K562 (cell line): Measurements from ENCODE around the gene LAMB3. TPM values are rescaled to one million over a fixed set of nuclear protein-coding genes. Genes with fewer than 3 reads are reported as not detected.

Source experiments
- ATAC-seq: fragments of 200-7000 bp; cut with Tn5 transposase; 3 replicates; pipeline ENCODE4 v1.9.1; 2020; ENCODE audit warnings: moderate library complexity
- BruUV-seq: library from RNA; stranded (reverse); fragments of 400-500 nt; replicated peaks from 2 replicates; lab custom pipeline; 2021; lab: Mats Ljungman, UMichigan
- CTCF ChIA-PET: fragments of 300-600 bp; formaldehyde crosslinking; extraction: SDS; loops from one replicate; lab custom pipeline; 2021; ENCODE audit warnings: low intra/inter-chr PET ratio; lab: Yijun Ruan, JAX
- POLR2A ChIA-PET: fragments of 300-600, 350-650 bp; sonication (Branson Sonifier 250); formaldehyde crosslinking; extraction: SDS; loops from one replicate; lab custom pipeline; 2021; ENCODE audit warnings: antibody characterized with exemption, inconsistent platforms; lab: Yijun Ruan, JAX
- DNase-seq, 4 experiments: peaks; one replicate each; pipeline versions ENCODE4 v3.0.0 to v3.0.0-alpha.2; 2011 to 2018; ENCODE audit warnings: low spot score in 3 of 4, mixed read lengths in 3 of 4; ENCODE audit errors: extremely low read depth in 1 of 4
- FAIRE-seq: peaks from 2 replicates; lab custom pipeline; 2011; peaks lifted over from hg19 to GRCh38; lab: Jason Lieb, UNC
- H2AFZ ChIP-seq: 2 replicates; pipeline ENCODE4 v1.6.0; 2011; ENCODE audit warnings: low read depth, low read length, control low read depth, inconsistent platforms
- H3K27ac ChIP-seq: fragments of 200-600 bp; 3 replicates; pipeline ENCODE4 v1.8.0; 2011; ENCODE audit warnings: low read depth, mild to moderate bottlenecking, control low read depth, inconsistent platforms, low read length, moderate library complexity, mixed read lengths; ENCODE audit errors: extremely low read depth
- H3K27me3 ChIP-seq, 2 experiments: fragments of 300-600 bp in 1 of 2; 2 replicates in 1 of 2; 3 replicates in 1 of 2; pipeline versions ENCODE4 v1.6.0 to v1.8.0; 2011; ENCODE audit warnings: inconsistent platforms in 2 of 2, low read length in 2 of 2, mild to moderate bottlenecking in 1 of 2, mixed read lengths in 1 of 2, moderate library complexity in 1 of 2; ENCODE audit not compliant: control insufficient read depth in 2 of 2, insufficient read depth in 2 of 2
- H3K36me3 ChIP-seq: fragments of 300-600 bp; 3 replicates; pipeline ENCODE4 v1.8.0; 2011; ENCODE audit warnings: mild to moderate bottlenecking, low read length, inconsistent platforms; ENCODE audit not compliant: control insufficient read depth, insufficient read depth
- H3K4me1 ChIP-seq, 2 experiments: fragments of 200-600 bp in 1 of 2; replicated peaks in 1 of 2; 2 replicates in 1 of 2; 3 replicates in 1 of 2; pipeline versions ENCODE4 v1.5.1 to v1.8.0; 2011; ENCODE audit warnings: inconsistent platforms in 2 of 2, low read length in 2 of 2, mild to moderate bottlenecking in 1 of 2, mixed read lengths in 1 of 2, moderate library complexity in 1 of 2; ENCODE audit not compliant: control insufficient read depth in 2 of 2, insufficient read depth in 2 of 2
- H3K4me2 ChIP-seq: 2 replicates; pipeline ENCODE4 v1.6.1; 2011; ENCODE audit warnings: low read length, control low read depth, inconsistent platforms, mixed read lengths; ENCODE audit not compliant: insufficient read depth
- H3K4me3 ChIP-seq: fragments of 200-600 bp; sonication (generic), shearing (Covaris generic); 2 replicates; pipeline ENCODE4 v1.5.1; 2016; ENCODE audit warnings: control low read depth, inconsistent platforms
- H3K79me2 ChIP-seq: fragments of 200-600 bp; 3 replicates; pipeline ENCODE4 v1.8.0; 2011; ENCODE audit warnings: low read length, inconsistent platforms; ENCODE audit not compliant: control insufficient read depth, insufficient read depth
- H3K9ac ChIP-seq, 2 experiments: 2 replicates each; pipeline versions ENCODE4 v1.6.0 to v1.6.1; 2011; ENCODE audit warnings: low read depth in 2 of 2, low read length in 2 of 2, control low read depth in 1 of 2, inconsistent platforms in 1 of 2, mild to moderate bottlenecking in 1 of 2, mixed read lengths in 1 of 2; ENCODE audit not compliant: insufficient read depth in 1 of 2
- H3K9me1 ChIP-seq: one replicate; pipeline ENCODE4 v1.6.0; 2011; ENCODE audit warnings: inconsistent platforms, mild to moderate bottlenecking, low read length, moderate library complexity; ENCODE audit not compliant: control insufficient read depth, insufficient read depth
- H3K9me3 ChIP-seq: replicated peaks from 2 replicates; pipeline ENCODE4 v1.5.1; 2011; ENCODE audit warnings: low read depth, low read length, inconsistent platforms; ENCODE audit not compliant: control insufficient read depth, insufficient read depth
- H4K20me1 ChIP-seq: replicated peaks from 2 replicates; pipeline ENCODE4 v1.6.1; 2011; ENCODE audit warnings: low read length, inconsistent platforms, mixed read lengths; ENCODE audit not compliant: control insufficient read depth, insufficient read depth
- CHD2 ChIP-seq: IDR thresholded peaks from 2 replicates; pipeline ENCODE4 v1.6.1; 2011; ENCODE audit warnings: low read depth, low read length
- GATAD2B ChIP-seq: fragments of 450-650 bp; IDR thresholded peaks from 2 replicates; pipeline ENCODE4 v1.6.1; 2017; ENCODE audit warnings: mild to moderate bottlenecking, borderline replicate concordance
- GTF2A2 ChIP-seq: IDR thresholded peaks from 2 replicates; pipeline ENCODE4 v1.6.1; 2016; ENCODE audit warnings: mild to moderate bottlenecking, missing genetic modification characterization, missing compliant biosample characterization
- NELFE ChIP-seq: IDR thresholded peaks from 2 replicates; pipeline ENCODE4 v1.6.1; 2011; ENCODE audit warnings: mild to moderate bottlenecking; ENCODE audit not compliant: insufficient read depth, insufficient read length
- NFE2 ChIP-seq: IDR thresholded peaks from 2 replicates; pipeline ENCODE4 v1.6.1; 2014; ENCODE audit warnings: antibody characterized with exemption, low read depth
- SRSF1 ChIP-seq: fragments of 200-400 bp; formaldehyde crosslinking; IDR thresholded peaks from 2 replicates; pipeline ENCODE4 v1.6.1; 2017; ENCODE audit warnings: mild to moderate bottlenecking, low read depth, low read length, moderate library complexity
- TBP ChIP-seq: optimal IDR thresholded peaks from 2 replicates; pipeline ENCODE3; 2011; ENCODE audit warnings: low read depth, low read length, improper control_type of control experiment
- TEAD1 ChIP-seq, 2 experiments: fragments of 450-650 bp in 1 of 2; sonication (generic) in 1 of 2; formaldehyde crosslinking; IDR thresholded peaks; 2 replicates each; pipeline versions ENCODE4 v1.4.0 to v1.8.0; 2020 to 2022; ENCODE audit warnings: mild to moderate bottlenecking in 2 of 2, missing genetic modification reagents in 1 of 2
- ZKSCAN3 ChIP-seq: fragments of 250-450 bp; sonication (Bioruptor Pico); IDR thresholded peaks from 2 replicates; pipeline ENCODE4 v1.4.0; 2020
- ZNF174 ChIP-seq: fragments of 250-450 bp; sonication (Bioruptor Pico); IDR thresholded peaks from 2 replicates; pipeline ENCODE4 v1.4.0; 2020; ENCODE audit warnings: mild to moderate bottlenecking
- ZNF586 ChIP-seq: fragments of 450-650 bp; formaldehyde crosslinking; conservative IDR thresholded peaks from 2 replicates; pipeline ENCODE4 v1.4.0; 2020; ENCODE audit warnings: mild to moderate bottlenecking, moderate library complexity
- ZNF785 ChIP-seq: fragments of 250-450 bp; sonication (Bioruptor Pico); IDR thresholded peaks from 2 replicates; pipeline ENCODE4 v1.4.0; 2020; ENCODE audit warnings: mild to moderate bottlenecking
- WGBS: fragments of 100-300 bp; shearing (Covaris generic); methylation state at CpG from one replicate; pipeline ENCODE4 v1.1.6; 2016; ENCODE audit warnings: low coverage, mixed read lengths; ENCODE audit not compliant: insufficient coverage; ENCODE audit errors: missing lambda C conversion rate; 5-methylcytosine and 5-hydroxymethylcytosine counted together
- in situ Hi-C: fragments of 300-500 bp; cut with MboI; formaldehyde crosslinking; loops from 4 replicates; pipeline ENCODE4 v1.15.0; 2018; ENCODE audit warnings: inconsistent platforms, mixed read lengths
- intact Hi-C: fragments of 100-400 bp; cut with micrococcal nuclease; formaldehyde crosslinking; loops from 2 replicates; pipeline ENCODE4 v1.14.2; 2022
- polyA plus RNA-seq, 8 experiments: library from polyadenylated mRNA; depleted of rRNA in 4 of 8; stranded (reverse) in 5 of 8; unstranded in 3 of 8; fragments of >200 nt; fragmentation: Nextera tagmentation in 2 of 8; fragmentation: Illumina TruSeq in 1 of 8; extraction: Ambion mirVana in 2 of 8; extraction: Trizol in 1 of 8; gene quantifications; 2 replicates each; pipeline versions ENCODE4 v1.2.1 to v1.2.3, GENCODE V29; 2011 to 2014; ENCODE audit warnings: inconsistent platforms in 1 of 8, missing spikeins in 1 of 8
- total RNA-seq, 7 experiments: library from RNA; depleted of rRNA in 6 of 7; stranded (reverse); fragments of >200 nt in 6 of 7; fragmentation: Illumina TruSeq in 2 of 7; extraction: Trizol in 2 of 7; gene quantifications; 2 replicates each; pipeline versions ENCODE4 v1.2.1 to v1.2.3, GENCODE V29; 2011 to 2021; ENCODE audit warnings: low replicate concordance in 1 of 7
- TF ChIP-seq, protein P1 (sequence below): IDR thresholded peaks from 2 replicates; pipeline ENCODE4 v1.6.1; 2011; ENCODE audit warnings: borderline replicate concordance, low read depth, mild to moderate bottlenecking, moderate library complexity, low read length; ENCODE audit not compliant: insufficient read depth, poor library complexity, severe bottlenecking
- TF ChIP-seq, protein P2 (sequence below), 3 experiments: IDR thresholded peaks in 2 of 3; conservative IDR thresholded peaks in 1 of 3; 2 replicates each; pipeline ENCODE4 v1.5.1; 2011 to 2012; ENCODE audit warnings: low read length in 3 of 3, mild to moderate bottlenecking in 3 of 3, control low read depth in 2 of 3, improper control_type of control experiment in 1 of 3, inconsistent platforms in 1 of 3, low read depth in 1 of 3, mixed read lengths in 1 of 3, moderate library complexity in 1 of 3; ENCODE audit not compliant: insufficient read depth in 2 of 3
- TF ChIP-seq, protein P3 (sequence below): sonication (generic); formaldehyde crosslinking; IDR thresholded peaks from 2 replicates; pipeline ENCODE4 v1.8.1; 2022; ENCODE audit warnings: missing genetic modification reagents

Gene LAMB3
- total and polyA plus RNA-seq, 9 of the 15 experiments (the other 6 are each of a cell fraction or from before 2014, with no cell fraction given), result 0.08 to 1.3 (median 0.91) TPM

DNA sequence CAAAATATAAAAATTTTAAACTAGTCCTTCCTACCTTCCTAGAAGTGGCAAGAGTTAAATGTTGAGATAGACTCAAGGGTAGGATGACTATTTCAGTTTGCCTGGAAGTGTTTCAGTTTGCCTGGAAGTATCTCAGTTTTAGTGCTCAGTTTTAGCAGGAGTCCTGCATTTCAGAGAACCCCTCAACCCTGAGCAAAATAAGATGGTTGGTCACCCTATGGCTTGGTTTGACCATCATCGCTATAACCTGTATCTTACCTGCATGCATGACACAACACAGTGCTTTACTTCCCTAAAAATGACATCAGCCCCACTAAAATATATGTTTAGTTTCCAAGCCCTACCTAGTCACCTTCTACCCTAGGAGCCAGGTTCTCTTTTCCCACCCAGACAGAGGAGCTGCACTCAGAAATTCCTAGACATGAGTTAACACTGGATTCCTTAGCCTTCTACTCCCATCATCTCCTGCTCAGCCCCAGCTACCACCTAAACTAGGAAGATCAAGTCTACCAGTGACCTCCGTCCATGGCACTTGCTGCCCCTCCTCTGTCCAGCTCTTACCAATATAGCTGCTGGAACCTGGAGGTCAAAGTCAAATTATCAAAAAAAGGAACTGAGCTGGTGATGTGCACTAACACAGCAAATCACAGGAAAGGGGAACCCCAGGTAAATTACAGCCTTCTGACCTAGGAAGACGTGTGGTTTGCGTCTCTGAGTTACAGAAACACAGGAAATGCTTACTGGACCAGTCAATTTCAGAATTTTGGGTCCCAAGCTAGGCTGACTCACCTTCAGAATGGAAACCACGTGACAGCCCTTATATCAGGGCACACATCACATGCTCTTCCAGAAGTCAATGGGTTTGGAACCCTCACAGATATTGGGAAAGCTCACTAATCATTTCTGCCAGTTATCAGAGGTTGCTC lies 20.7 kb upstream of the LAMB3 start:
- POLR2A ChIA-PET, result interaction anchor here (0.6 to 1.6 kb wide), 9 partner anchors 9 to 1092 kb away, joined by 3 to 5 read pairs (median 4); no protein-coding TSS in a partner anchor
- no peaks in the 10 kb centered on the region for H3K36me3 ChIP-seq
- no peak overlapping the region; the same call in 2 of the 3 replicates for H3K27ac ChIP-seq
- 0 out of 2 replicates have a peak overlapping the region, but pooled peaks have one; percentile 0 for H2AFZ ChIP-seq
- intact Hi-C loops, result no loop called here
- no peak for FAIRE-seq
- H3K9ac ChIP-seq, result 0 out of 4 replicates have a peak overlapping the region, but pooled peaks of 1 of the 2 experiments have one; percentile 50
- in situ Hi-C loops, result no loop called here
- DNase-seq, result peak in 1 of 4 experiments; percentile 32
- BruUV-seq, result no TSS peak
- CTCF ChIA-PET, result no interaction called here
- no peaks in the 10 kb centered on the region for H3K9me1 ChIP-seq
- WGBS, result 22% methylated on average over 5 of the region's 5 CpGs
- H4K20me1 ChIP-seq, result no peaks in the 10 kb centered on the region
- H3K4me1 ChIP-seq, result peaks cover 12 to 33% of the 10 kb centered on the region in 2 experiments
- peak overlapping the region; percentile 11; the same call in 1 of the 2 replicates for H3K4me2 ChIP-seq
- H3K4me3 ChIP-seq, result no peak overlapping the region
- H3K9me3 ChIP-seq, result no peaks in the 10 kb centered on the region
- H3K27me3 ChIP-seq, result peaks cover 0 to 15% of the 10 kb centered on the region in 2 experiments; a peak in 2 of 5 replicates
- no peaks in the 10 kb centered on the region; the same call in 2 of the 3 replicates for H3K79me2 ChIP-seq
- 0 out of 3 replicates have a peak, but pooled peaks have one; percentile 4 for ATAC-seq
- TF ChIP-seq SRSF1 (no peak), TBP (no peak), CHD2 (no peak), GTF2A2 (tag) (no peak), NELFE (no peak), ZNF586 (CRISPR knock-in tag) (no peak), GATAD2B (no peak), ZNF785 (CRISPR knock-in tag) (no peak), TEAD1 (CRISPR knock-in tag; IDR thresholded peaks at IDR 0.05) (no peak), NFE2 (0 out of 2 replicates have a peak, but pooled peaks have one; percentile 16), ZKSCAN3 (CRISPR knock-in tag) (no peak), ZNF174 (CRISPR knock-in tag) (no peak)
- TF ChIP-seq, protein P1, sequence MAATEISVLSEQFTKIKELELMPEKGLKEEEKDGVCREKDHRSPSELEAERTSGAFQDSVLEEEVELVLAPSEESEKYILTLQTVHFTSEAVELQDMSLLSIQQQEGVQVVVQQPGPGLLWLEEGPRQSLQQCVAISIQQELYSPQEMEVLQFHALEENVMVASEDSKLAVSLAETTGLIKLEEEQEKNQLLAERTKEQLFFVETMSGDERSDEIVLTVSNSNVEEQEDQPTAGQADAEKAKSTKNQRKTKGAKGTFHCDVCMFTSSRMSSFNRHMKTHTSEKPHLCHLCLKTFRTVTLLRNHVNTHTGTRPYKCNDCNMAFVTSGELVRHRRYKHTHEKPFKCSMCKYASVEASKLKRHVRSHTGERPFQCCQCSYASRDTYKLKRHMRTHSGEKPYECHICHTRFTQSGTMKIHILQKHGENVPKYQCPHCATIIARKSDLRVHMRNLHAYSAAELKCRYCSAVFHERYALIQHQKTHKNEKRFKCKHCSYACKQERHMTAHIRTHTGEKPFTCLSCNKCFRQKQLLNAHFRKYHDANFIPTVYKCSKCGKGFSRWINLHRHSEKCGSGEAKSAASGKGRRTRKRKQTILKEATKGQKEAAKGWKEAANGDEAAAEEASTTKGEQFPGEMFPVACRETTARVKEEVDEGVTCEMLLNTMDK, result no peak
- TF ChIP-seq, protein P2, sequence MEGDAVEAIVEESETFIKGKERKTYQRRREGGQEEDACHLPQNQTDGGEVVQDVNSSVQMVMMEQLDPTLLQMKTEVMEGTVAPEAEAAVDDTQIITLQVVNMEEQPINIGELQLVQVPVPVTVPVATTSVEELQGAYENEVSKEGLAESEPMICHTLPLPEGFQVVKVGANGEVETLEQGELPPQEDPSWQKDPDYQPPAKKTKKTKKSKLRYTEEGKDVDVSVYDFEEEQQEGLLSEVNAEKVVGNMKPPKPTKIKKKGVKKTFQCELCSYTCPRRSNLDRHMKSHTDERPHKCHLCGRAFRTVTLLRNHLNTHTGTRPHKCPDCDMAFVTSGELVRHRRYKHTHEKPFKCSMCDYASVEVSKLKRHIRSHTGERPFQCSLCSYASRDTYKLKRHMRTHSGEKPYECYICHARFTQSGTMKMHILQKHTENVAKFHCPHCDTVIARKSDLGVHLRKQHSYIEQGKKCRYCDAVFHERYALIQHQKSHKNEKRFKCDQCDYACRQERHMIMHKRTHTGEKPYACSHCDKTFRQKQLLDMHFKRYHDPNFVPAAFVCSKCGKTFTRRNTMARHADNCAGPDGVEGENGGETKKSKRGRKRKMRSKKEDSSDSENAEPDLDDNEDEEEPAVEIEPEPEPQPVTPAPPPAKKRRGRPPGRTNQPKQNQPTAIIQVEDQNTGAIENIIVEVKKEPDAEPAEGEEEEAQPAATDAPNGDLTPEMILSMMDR (IDR thresholded peaks at IDR 0.05 in 2 of 3, conservative IDR thresholded peaks at IDR 0.05 in 1 of 3; ENCODE audit: insufficient read depth in 2 of 3, low read depth in 1 of 3, low read length in 3 of 3), result no peak
- TF ChIP-seq, protein P3, sequence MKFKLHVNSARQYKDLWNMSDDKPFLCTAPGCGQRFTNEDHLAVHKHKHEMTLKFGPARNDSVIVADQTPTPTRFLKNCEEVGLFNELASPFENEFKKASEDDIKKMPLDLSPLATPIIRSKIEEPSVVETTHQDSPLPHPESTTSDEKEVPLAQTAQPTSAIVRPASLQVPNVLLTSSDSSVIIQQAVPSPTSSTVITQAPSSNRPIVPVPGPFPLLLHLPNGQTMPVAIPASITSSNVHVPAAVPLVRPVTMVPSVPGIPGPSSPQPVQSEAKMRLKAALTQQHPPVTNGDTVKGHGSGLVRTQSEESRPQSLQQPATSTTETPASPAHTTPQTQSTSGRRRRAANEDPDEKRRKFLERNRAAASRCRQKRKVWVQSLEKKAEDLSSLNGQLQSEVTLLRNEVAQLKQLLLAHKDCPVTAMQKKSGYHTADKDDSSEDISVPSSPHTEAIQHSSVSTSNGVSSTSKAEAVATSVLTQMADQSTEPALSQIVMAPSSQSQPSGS (CRISPR knock-in tag), result no peak
